Measurements from ENCODE around the gene GINS1.

The GINS1 gene

DNA sequence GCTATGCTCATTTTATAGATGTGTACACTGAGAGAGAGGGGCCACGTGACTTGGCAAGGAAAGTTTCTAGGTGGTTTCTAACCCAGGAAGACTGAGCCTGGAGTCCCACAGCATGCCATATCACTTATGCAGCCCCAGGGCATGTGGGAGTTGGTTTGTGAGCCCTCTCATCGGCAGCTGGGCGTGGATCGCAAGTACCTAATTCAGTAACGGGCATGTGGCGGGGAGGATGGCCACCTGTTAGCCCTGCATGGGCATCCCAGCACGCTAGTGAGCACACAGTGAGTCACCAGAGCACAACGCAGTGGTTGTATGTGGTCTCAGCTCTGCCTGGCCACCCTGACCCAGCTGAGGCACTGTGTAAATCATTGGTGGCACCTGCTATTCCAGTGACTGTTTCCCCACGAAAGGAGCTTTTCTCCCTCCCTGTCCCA lies 89.5 kb downstream of the GINS1 start:
- TF ChIP-seq, protein P1, sequence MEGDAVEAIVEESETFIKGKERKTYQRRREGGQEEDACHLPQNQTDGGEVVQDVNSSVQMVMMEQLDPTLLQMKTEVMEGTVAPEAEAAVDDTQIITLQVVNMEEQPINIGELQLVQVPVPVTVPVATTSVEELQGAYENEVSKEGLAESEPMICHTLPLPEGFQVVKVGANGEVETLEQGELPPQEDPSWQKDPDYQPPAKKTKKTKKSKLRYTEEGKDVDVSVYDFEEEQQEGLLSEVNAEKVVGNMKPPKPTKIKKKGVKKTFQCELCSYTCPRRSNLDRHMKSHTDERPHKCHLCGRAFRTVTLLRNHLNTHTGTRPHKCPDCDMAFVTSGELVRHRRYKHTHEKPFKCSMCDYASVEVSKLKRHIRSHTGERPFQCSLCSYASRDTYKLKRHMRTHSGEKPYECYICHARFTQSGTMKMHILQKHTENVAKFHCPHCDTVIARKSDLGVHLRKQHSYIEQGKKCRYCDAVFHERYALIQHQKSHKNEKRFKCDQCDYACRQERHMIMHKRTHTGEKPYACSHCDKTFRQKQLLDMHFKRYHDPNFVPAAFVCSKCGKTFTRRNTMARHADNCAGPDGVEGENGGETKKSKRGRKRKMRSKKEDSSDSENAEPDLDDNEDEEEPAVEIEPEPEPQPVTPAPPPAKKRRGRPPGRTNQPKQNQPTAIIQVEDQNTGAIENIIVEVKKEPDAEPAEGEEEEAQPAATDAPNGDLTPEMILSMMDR (IDR thresholded peaks at IDR 0.05) = no peak
- TF ChIP-seq ZFX (IDR thresholded peaks at IDR 0.05; ENCODE audit: borderline replicate concordance) = no peak
- peak overlapping the region; percentile 71 for H3K27ac ChIP-seq

DNA sequence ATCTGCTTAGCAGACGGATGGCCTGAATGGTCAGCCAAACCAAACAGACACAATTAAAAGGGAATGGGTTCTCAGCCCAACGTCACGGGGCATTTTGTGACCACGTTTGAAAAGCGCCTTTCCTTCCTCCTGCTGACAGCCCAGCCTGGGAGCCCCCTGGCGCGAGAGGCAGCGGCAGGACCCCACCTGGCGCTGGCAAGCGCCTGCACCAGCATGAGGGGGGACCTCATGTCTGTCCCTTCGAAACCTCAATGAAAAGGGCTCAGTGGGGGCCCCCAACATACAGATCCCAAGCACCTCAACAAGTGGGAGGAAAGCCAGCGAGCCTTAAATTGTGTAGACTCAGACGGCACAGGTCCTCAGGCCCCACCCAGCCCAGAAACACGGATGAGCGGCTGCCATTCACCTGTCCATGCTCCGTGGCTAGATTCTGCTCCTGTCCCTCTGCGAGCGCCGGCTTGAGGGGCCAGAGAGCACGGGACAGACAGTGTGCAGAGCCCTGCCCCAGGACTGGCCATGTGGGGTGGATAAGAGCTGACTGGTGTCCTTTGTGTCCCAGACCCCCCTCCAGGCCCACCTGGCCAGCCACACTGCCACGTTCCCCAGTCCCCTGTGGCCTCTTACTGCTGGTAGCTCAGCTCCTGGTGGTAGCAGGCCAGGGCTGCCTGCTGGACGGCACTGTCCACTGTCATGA lies 90.3 kb downstream of the GINS1 start:
- H3K27ac ChIP-seq = peak overlapping the region; percentile 71

More for the DNA sequence above, 90.3 kb downstream of the GINS1 start:
- no peak for TF ChIP-seq ZFX (IDR thresholded peaks at IDR 0.05; ENCODE audit: borderline replicate concordance)
- TF ChIP-seq, protein P1 (IDR thresholded peaks at IDR 0.05) = no peak

Data from 22Rv1 (cell line).